Adrenal gland (tissue), 12 donors: Measurements from ENCODE around the gene CCNC. TPM values are rescaled to one million over a fixed set of nuclear protein-coding genes. Genes with fewer than 3 reads are reported as not detected.

Source experiments
- DNase-seq, 7 donors: peaks; one replicate each; pipeline ENCODE4 v3.0.0-alpha.2; 2019 to 2020
- H3K27ac ChIP-seq, 5 donors: fragments of 200-600 bp; sonication (generic) in 4 of 5; 1 replicate in 3 of 5; 2 replicates in 2 of 5; pipeline versions ENCODE4 v1.5.1 to v1.8.0; 2016 to 2020; ENCODE audit warnings: mild to moderate bottlenecking in 1 of 5
- H3K27me3 ChIP-seq: fragments of 200-600 bp; 2 replicates; pipeline ENCODE4 v1.8.0; 2021
- H3K36me3 ChIP-seq, 2 donors: fragments of 200-600 bp; replicated peaks in 1 of 2; 1 replicate in 1 of 2; 2 replicates in 1 of 2; pipeline versions ENCODE4 v1.5.1 to v1.8.0; 2018 to 2022
- H3K4me1 ChIP-seq, 2 donors: fragments of 200-600 bp; replicated peaks in 1 of 2; 1 replicate in 1 of 2; 2 replicates in 1 of 2; pipeline versions ENCODE4 v1.5.1 to v1.8.0; 2018 to 2021
- H3K4me3 ChIP-seq, 4 donors: fragments of 200-600 bp; sonication (generic) in 3 of 4; one replicate each; pipeline ENCODE4 v1.5.1; 2016 to 2018
- H3K9me3 ChIP-seq, 3 donors: fragments of 200-600 bp; sonication (generic) in 1 of 3; replicated peaks in 1 of 3; 1 replicate in 2 of 3; 2 replicates in 1 of 3; pipeline versions ENCODE4 v1.5.1 to v1.8.0; 2016 to 2021
- CTCF ChIP-seq, 6 experiments: fragments of 450-650 bp in 4 of 6; fragments of 200-600 bp in 2 of 6; sonication (generic) in 1 of 6; IDR thresholded peaks; 1 replicate in 5 of 6; 2 replicates in 1 of 6; pipeline versions ENCODE4 v1.5.1 to v1.8.0; 2016 to 2021; ENCODE audit warnings: antibody characterized with exemption in 6 of 6, mild to moderate bottlenecking in 2 of 6, moderate library complexity in 1 of 6
- POLR2A ChIP-seq, 2 donors: fragments of 450-650 bp; IDR thresholded peaks; one replicate each; pipeline ENCODE4 v1.6.1; 2017; ENCODE audit warnings: antibody characterized with exemption in 2 of 2, mild to moderate bottlenecking in 2 of 2, moderate library complexity in 1 of 2
- WGBS, 4 donors: extraction: QIAGEN DNeasy Blood & Tissue Kit in 2 of 4; methylation state at CpG; one replicate each; pipeline versions ENCODE4 v1.1.5 to v1.1.7; 2013 to 2017; 5-methylcytosine and 5-hydroxymethylcytosine counted together
- intact Hi-C, 2 donors: fragments of 100-400 bp; cut with DNase I; formaldehyde crosslinking; loops; one replicate each; pipeline versions ENCODE4 v1.14.1 to v1.15.0; 2022 to 2023
- polyA plus RNA-seq, 3 donors: library from polyadenylated mRNA; stranded (reverse); fragments of 200-250 nt in 2 of 3; fragments of 350-450 nt in 1 of 3; fragmentation: Illumina TruSeq in 1 of 3; extraction: RNeasy Lipid Tissue Mini Kit (QIAGEN cat#74804) in 1 of 3; gene quantifications; one replicate each; pipeline ENCODE4 v1.2.3, GENCODE V29; 2013 to 2014
- small RNA-seq, 2 donors: library from RNA; depleted of rRNA; stranded (forward); fragments of <200 nt; gene quantifications; one replicate each; pipeline ENCODE3, GENCODE V24; 2016
- total RNA-seq, 9 donors: library from RNA; depleted of rRNA in 4 of 9; stranded (reverse); fragments of >200 nt in 4 of 9; fragments of 120-200 nt in 1 of 9; fragmentation: NEBNext Ultra II Directional in 1 of 9; extraction: Animal tissue kit (Norgen Biotek cat#: 25700) in 1 of 9; gene quantifications; one replicate each; pipeline versions ENCODE4 v1.1.0 to v1.2.4, GENCODE V29; 2013 to 2023
- donor health status: healthy with polysubstance abuse.
- donor health status: Bipolar disorder and iron deficiency.
- donor health status: DM: yes; HTN: yes; CAD: no.
- donor health status: DM: no; HTN: no; CAD: no.
- donor health status: DM: no; HTN: no; CAD: no.
- donor health status: DM: yes; HTN: yes; CAD: no.

Gene CCNC
- total and polyA plus RNA-seq, 12 donors = 18.7 to 87.2 (median 54.4) TPM

GRCh38 chr6:99495466-99495865, 73.0 kb downstream of the CCNC start:
- DNase-seq = no peak
- H3K36me3 ChIP-seq = no peaks in the 10 kb centered on the region
- no peak overlapping the region for H3K4me3 ChIP-seq
- 82 to 97% (median 93%) methylated on average over 1 of the region's 1 CpG for WGBS, 4 donors
- H3K4me1 ChIP-seq = peaks cover 0 to 8% of the 10 kb centered on the region in 2 donors
- H3K27ac ChIP-seq = no peak overlapping the region
- H3K27me3 ChIP-seq = no peaks in the 10 kb centered on the region
- H3K9me3 ChIP-seq = no peaks in the 10 kb centered on the region
- TF ChIP-seq POLR2A (IDR thresholded peaks at IDR 0.05) = no peak
- no peak for TF ChIP-seq CTCF (IDR thresholded peaks at IDR 0.05)
- intact Hi-C loops = no loop called here

Small RNAs within 50 kb of the gene (small RNA-seq; reads per million reads assigned to genes)
- gene RF00019 = 0 reads per million in 2 donors

Other genes with a start within 250 kb of the CCNC start
- 1 to 10 TPM in 3 of 9 donors, under 1 TPM in 3, not detected in 3; 0.32 to 3.6 (median 1.4) TPM for gene FAXC, start 219.0 kb downstream of the CCNC start, total RNA-seq
- 1 to 10 TPM; 2.0 to 4.5 (median 3.1) TPM for gene FAXC, start 219.0 kb downstream of the CCNC start, polyA plus RNA-seq
- gene COQ3, start 174.5 kb downstream of the CCNC start, total RNA-seq = 10 to 100 TPM in 2 of 9 donors, 1 to 10 TPM in 7; 2.9 to 12.0 (median 8.7) TPM
- 10 to 100 TPM; 18.8 to 25.8 (median 20.5) TPM for gene COQ3, start 174.5 kb downstream of the CCNC start, polyA plus RNA-seq
- gene PNISR, start 143.4 kb downstream of the CCNC start, total RNA-seq = 100 to 1,000 TPM in 3 of 9 donors, 10 to 100 TPM in 6; 25.6 to 160 (median 86.4) TPM
- gene PNISR, start 143.4 kb downstream of the CCNC start, polyA plus RNA-seq = 100 to 1,000 TPM in 1 of 3 donors, 10 to 100 TPM in 2; 73.5 to 161 (median 95.5) TPM
- 10 to 100 TPM in 3 of 9 donors, 1 to 10 TPM in 6; 2.4 to 13.7 (median 8.2) TPM for gene USP45, start 53.2 kb downstream of the CCNC start, total RNA-seq
- gene USP45, start 53.2 kb downstream of the CCNC start, polyA plus RNA-seq = 1 to 10 TPM; 3.3 to 7.0 (median 5.7) TPM
- gene PRDM13, start 38.2 kb upstream of the CCNC start, total RNA-seq = not detected
- not detected for gene PRDM13, start 38.2 kb upstream of the CCNC start, polyA plus RNA-seq